Ishikawa (cell line): ENCODE results near the gene COL21A1.

Source experiments
- EGR1 ChIP-seq: IDR thresholded peaks from 2 replicates; pipeline ENCODE4 v1.6.1; 2012
- EP300 ChIP-seq: IDR thresholded peaks from 2 replicates; pipeline ENCODE4 v1.6.1; 2012; ENCODE audit warnings: borderline replicate concordance
- NFIC ChIP-seq: IDR thresholded peaks from 2 replicates; pipeline ENCODE4 v1.6.1; 2012
- REST ChIP-seq: IDR thresholded peaks from 2 replicates; pipeline ENCODE4 v1.6.1; 2012; ENCODE audit warnings: low read depth, mild to moderate bottlenecking
- TAF1 ChIP-seq: IDR thresholded peaks from 2 replicates; pipeline ENCODE4 v1.6.1; 2012; ENCODE audit warnings: low read depth, mild to moderate bottlenecking

- no peak for TF ChIP-seq EP300
- no peak for TF ChIP-seq NFIC
- no peak for TF ChIP-seq EGR1
- no peak for TF ChIP-seq TAF1
- no peak for TF ChIP-seq REST
Measured at GRCh38 chr6:56065408-56065807, 182.0 kb downstream of the COL21A1 start.
